DMS53 (cell line): ENCODE measurements around the gene TNIP1.

Experiments used
- DNase-seq: peaks from one replicate; lab custom pipeline; 2025; lab: John Stamatoyannopoulos, UW

The TNIP1 gene

DNA sequence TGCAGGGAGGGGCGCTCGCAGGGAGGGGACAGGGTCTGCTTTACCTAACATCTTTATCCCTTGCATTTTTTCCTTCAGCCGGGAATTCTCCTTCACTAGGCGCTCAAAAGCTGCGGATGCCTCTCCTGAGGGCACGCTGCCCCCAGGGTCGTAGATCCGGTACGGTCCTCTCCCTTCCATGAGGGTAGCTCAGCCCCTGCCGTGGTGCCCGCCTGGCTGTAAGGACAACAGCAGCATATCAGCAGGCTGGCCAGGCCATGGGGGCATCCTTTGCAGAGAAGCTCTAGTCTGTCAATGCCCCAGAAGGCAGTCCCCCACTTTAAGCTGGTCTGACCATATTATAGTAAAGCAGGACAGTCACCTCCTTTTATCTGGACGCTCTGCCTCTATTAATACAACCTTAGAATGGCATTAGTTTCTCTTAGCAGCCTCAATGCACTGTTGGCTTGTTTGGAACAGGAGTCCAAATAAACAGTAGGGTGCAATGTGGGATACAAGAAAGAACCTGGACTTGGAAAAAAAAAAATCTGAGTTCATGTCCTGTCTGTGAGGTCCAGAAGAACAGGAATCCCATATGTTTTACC is 15.8 kb downstream of the TNIP1 start:
- DNase-seq, result no peak

DNA sequence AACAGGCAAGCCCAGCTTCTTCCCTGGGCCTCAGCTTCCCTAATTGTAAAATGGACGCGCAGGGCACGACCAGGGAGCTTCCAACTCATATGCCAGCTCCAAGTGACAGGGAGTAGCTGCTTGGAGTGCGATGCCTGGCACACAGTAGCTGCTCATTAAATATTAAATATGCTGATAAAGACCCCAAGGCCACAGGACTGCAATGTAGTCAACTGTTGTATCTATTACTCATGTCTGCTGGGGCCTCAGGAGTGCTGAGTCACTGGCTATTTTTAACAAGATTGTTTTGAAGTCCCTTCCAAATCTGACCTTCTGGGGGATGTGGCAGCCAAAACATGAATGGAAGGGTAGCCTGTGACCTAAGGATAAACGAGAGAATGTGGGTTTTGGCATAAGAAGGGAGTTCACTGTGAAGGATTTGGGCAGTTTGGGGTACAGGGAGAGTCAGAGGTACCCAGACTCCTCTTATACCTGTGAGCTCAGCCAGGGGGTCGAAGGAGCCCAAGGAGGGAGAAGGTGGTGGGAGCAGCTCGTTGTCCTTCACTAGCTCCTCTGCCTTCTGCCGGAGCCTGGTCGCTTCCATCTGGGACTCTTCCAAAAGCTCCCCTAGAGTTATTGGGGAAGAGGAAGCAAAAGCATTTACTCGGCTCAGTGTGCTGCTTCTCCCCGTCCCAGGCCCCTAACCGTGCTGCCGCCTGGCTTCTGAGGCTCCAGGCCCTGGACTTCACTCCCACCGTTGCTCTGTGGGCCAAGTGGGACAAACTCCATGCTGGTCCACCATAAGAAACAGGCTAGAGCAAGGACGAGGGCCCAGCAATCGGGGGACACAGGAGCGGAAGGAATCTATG is 17.5 kb downstream of the TNIP1 start:
- DNase-seq, result no peak

DNA sequence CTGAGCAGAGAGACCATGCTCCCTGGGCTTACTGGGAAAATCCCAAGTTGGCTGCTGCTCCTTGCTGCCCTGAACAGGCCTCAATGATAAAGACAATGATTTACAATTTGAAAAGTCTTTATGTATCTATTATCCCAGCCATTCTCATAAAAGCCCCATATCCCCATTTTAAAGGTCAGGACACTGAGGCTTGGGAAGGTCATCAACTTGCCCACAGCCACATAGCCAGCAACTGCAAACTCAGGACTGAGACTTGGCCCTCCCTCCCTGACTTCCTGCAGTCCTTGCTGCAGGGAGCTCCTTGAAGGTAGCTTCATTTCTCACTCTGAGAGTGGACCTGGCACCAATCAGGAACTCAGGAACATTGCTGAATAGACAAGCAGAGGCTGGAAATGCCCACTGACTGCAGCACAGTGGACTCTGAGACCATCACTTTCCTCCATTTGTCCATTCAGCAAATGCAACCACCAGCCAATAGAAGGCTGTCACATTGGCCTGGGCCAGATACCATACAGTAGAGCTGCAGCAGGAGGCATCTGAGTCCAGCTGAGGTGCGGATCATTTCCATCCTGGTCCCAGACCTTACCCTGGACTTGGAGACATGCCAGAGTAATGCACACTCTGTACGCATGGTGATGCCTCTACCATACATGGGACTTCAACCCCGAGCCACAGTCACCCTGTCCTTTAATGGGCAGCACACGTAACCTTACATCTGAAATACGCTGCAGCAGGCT is 18.3 kb downstream of the TNIP1 start:
- no peak for DNase-seq

DNA sequence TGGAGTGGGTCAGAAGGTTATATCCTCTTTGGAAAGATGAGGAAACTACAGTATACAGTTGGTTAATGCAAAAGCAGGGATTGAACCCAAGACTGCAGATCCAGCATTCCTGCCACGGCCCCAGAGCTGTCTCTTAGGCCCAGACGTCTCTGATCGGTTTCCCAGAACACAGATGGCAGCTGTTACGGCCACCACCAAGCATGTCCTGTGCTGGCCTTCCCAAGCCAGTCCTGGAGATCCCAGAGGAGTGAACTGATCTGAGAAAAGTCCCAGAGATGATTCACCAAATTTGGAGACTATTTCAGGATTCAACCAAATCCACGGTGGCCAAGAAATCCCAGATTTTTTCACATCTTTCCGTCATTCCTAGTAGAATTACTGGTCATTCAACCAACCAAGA is 20.1 kb downstream of the TNIP1 start:
- DNase-seq, result no peak

DNA sequence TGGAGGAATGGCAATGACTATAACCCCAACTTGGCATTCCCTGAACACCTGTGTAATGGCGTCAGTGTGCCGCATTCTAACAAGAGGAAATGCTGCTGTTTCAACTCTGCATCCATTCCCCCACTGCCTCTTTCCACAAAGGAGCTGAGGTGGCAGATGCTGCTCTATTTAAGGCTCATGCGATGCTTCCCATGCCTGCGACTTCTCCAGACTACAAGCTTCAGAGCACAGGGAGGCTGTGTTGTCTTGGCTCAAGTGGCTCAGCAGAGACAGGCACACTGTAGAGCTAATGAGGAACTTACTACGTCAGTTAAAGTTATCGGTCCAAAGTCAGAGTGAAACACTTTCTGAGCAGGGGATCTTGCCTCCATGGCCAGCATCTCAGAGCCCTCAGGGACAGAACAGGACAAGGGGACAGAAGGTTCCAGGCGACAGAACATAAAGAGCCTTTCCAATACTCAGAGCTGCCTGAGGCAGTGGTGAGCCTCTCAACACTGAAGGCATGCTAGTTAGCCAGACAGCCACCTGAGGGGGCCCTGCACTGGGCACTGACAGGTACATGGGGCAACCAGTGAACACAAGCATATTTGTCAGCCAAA is 21.8 kb downstream of the TNIP1 start:
- DNase-seq, result no peak

DNA sequence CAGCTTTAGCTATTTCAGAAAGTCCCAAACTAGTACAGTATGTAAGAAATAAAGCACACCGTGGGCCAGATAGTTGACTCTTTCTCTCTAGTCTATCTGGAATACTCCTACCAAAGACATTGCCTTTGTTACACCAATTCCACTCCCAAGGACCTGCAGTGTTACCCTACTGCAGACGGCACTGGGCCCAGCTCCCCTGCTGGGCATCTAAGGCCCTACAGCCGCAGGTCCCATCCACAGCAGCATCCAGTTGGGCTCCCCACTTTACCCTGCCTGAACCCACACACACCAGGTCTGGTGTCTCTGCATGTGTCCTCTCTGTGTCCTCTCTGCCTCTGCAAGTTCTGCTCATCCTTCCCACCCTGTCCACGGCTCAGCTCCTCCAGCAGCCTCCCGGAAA is 22.5 kb downstream of the TNIP1 start:
- no peak for DNase-seq

DNA sequence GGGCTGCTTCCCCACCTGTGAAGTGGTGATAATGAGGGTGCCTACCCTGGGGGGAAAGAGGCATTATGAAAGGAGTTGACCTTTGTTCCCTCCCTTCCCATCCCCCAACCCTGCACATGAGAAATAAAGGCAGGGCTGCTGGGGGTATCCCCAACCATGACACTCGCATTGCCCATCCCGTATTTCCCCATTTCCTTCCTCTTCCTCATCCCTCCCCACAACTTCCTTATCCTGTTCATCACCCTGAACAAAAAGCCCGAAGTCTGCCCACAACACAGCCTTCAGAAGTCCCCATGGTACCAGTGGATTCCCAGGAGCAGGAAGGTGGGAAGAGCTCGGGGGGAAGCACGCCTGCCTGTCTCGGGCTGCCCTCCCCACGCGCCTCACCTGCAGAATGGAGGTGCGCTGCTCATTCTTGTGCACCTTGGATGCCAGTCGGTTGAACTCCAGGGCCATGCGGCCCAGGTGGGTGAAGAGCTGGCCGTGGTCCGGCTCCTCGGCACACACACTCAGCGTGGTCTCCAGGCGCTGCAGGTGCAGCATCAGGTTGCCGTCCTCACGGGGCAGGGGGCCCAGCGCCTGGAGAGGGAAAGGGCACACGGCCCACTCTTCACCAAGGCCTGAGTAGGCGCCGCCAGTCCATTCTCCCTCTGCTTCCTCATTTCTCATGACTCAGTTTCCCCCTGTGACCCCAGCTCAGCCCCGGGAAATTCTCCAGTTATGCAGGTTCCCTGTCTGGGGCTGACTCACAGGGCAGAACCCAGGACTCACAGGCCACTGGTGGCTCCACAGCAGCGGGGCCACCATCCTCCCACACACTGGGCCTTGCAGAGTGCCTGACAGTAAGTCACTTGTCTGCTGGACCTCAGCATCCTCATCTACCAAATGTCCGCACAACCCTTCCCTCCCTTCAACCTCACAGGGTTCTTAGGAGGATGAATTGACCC is 24.2 kb downstream of the TNIP1 start:
- no peak for DNase-seq

DNA sequence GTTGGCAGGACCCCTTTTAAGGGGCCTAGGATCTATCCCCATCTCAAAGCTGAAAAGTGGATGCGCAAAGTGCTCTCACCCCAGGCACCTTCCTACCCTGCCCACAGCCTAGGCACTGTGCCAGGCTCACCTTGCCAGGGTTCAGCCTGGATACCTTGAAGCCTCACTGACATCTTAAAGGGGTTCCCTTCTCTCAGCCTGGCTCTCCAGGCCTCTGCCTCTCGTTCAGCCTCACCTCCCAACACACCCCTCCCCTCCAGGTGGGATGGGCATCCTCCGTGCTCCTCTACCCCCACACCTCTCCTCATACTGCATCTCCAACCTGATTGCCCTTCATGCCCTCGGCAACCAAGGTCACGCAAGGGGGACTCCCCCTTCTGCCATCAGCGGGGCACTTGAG is 25.5 kb downstream of the TNIP1 start:
- DNase-seq, result no peak

DNA sequence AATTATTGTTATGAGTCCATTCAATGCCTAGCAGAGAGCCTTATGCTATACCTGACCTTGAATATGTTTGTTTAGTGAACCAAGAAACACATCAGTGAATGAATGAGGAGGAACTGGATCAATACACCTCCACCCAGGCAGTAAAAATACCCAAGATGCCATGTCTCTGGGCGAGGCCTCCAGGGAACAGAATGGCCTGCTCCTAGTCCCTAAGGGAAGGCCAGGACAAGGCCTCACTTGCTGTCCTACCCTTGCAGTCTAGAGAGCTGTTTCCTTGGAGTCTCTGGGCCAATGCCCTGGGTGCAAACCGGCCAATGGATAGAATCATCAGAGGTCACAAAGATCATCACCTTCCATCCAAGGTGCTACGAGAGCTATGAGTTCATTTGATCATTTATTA is 26.1 kb downstream of the TNIP1 start:
- no peak for DNase-seq

DNA sequence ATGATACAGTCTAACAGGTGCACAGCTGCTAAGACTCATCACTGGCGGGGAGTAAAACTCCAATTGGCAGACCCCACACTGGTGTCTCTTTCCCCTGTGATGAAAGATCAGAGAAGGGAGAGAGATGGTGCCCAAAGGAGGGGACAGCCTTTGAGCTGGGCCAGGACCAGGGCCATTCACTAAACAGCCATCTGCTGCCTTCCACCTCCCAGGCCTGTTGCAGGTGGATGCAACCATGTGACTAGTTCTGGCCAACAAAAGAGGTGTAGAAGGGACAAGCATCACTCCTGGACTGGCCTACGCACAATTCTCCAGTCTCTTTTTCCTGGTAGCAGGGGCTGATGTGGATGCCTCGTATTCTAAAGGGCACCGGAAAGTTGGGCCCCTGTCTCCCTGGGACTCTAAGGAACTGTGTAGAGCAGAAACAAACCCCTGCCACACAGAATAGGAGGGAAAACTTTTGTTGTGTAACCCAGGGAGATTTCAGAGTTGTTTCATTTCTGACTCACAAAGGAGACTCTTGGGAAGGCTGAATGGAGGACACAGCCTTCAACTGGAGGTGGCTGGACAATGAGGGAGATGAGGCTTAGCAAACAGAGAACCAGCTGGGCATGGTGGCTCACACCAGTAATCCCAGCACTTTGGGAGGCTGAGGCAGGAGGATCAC is 26.9 kb downstream of the TNIP1 start:
- DNase-seq, result no peak

DNA sequence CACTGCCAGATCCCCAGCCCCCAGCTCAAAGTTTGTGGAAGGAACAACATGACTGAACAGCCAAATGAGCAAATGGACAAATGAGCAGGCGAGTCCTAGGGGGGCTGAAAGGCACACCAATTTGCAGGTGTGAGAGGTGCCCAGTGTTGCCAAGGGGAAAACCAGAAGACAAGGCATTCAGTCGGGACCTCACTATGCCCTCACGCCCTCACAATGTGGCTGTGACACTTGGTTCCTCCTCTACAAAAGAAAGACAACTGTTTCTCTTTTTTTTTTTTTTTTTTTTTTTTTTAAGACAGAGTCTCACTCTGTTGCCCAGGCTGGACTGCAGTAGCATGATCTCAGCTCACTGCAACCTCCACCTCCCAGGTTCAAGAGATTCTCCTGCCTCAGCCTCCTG is 28.0 kb downstream of the TNIP1 start:
- DNase-seq, result no peak

DNA sequence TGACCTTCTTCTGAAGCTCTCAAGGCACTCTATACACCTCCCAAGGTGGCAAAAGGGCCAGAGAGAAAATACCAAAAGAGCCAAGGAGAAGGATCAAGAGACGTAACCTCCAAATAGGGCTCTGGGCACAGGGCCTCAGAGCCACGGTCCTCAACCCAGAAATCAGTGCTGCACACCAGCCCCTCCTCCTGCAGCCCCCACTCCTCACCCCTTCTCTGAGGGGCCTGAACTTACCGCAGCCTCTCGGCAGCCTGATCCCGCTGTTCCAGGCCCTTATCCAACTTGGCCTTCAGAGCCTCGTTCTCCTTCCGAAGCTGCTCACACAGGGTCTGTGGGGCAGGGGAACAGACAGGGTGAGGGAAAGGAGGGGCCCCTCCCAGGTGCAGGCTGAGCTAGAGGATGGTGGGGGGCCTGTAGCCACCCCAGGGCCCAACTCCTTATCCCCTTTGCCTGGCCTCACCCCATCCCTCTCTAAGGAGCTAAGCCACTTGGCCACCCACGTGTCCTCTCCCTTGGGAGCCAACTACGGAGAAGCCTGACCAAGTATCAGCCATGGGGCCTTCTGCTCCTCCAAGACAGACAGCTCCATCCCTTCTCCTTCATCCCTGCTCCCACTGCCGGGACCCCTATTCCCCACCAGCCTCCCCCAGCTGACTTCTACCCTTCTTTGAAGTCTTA is 28.8 kb downstream of the TNIP1 start:
- DNase-seq, result no peak

DNA sequence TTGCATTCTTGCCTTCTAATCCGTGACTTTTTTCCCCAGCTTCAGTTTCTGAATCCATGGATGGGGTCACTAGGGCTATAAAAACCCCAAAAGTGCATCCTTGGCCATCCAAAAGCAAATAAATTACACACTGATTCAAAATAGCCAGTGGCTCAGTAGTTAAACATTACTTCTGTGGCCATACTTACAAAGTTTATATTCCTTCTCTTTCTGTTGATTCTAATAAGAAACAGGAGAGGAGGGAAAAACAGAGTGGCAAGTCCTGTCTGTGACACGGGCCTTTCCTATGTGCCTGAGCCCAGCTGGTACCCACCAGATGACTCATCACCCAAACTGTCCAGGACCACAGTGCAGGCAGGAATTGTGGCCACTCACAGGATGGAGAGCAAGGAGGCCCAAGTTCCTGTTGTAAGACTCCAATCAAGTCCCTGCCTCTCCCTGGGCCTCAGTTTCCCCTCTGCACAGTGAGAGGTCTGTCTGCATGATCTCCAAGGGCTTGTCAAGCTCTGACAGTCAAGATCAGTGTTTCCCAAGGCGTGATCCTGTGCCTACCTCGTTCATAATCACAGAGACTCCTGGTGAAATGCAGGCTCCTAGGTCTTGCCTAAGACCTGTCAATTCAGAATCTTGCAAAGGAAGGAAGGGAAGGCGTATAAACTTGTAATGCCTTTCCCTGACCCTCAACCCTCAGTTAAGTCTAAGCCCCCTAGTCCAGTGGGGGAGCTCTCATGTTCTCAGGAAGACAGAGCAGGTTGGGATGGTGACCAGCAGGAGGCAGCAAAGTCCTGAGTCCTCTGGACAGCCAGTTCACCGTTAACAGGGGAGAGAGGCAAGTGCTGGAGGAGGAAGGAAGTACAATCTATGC is 29.5 kb downstream of the TNIP1 start:
- DNase-seq, result peak; percentile 79

DNA sequence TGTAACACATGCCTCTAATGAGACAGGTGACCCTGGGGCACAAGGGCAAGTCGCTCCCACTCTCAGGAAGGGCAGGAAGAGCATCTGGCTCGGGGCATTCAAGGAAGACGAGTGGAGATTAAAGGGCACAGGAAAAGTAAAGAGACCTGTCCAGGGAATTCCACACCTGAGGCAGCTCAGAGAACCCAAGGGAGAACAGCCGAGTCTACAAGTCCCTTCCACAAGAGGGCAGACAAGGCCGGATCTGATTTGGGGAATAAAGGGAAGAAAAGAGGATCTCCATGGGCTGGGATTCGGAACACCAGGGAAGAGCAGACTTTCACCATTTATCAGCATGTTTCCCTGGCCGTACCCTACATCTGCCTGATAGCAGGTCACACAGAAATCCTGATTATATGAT is 32.3 kb downstream of the TNIP1 start:
- DNase-seq, result peak; percentile 46

DNA sequence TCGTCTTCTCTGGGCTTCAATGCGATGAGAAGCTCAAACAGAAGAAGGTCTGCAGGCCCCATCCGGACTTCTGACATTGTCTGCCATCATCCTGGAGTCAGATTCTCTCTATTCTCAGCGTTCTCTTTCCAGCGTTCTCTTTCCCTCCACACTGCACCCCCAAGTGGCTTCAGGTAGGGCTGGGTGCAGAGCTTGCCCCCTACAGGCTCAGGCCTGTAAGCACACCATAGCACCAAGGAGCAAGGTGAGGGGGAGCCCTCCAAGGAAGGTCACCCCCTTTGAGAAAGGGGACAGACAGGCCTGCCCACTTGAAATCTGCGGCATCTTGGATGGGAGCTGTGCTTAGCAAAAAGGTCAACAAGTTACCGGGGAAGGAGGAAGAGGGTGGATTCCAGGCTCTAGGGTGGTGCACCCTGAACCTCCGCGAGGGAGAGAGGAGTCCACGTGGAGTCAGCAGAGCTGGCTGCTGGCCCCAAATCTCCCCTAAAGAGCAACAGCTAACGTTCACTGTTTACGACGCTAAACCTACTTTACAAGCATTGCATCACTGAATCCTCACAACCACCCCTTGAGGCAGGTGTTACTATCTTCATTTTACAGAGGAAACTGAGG is 32.9 kb downstream of the TNIP1 start:
- DNase-seq, result peak; percentile 30

DNA sequence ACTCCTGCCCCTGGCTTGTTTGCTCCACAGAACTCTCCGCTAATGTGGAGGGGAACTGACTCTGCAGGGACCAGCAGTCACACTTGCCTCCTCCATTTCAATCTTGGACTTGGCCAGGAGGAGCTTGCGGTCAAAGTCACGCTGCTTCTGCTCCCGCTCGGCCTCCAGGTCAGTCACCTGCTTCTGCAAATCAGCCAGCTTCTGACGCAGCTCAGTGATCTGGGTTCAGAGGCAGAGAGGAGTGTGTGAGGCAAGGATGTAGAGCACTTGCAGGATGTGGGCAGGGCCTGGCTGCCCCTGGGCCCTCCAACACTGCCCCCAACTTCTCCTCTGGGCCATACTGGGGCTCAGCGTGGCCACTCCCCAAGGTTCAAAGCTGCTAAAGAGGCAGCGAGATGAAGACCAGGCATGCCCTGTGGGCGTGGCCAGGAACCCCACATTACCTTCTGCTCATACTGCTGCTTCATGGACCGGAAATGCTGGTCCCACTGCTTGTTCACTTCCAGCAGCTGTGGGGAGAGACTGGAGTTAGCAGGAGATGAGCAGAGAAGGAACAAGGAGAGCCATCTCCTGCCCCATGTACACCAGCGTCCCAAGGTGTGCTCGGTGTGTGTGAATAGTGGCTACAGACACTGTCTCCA is 38.3 kb downstream of the TNIP1 start:
- DNase-seq, result no peak

DNA sequence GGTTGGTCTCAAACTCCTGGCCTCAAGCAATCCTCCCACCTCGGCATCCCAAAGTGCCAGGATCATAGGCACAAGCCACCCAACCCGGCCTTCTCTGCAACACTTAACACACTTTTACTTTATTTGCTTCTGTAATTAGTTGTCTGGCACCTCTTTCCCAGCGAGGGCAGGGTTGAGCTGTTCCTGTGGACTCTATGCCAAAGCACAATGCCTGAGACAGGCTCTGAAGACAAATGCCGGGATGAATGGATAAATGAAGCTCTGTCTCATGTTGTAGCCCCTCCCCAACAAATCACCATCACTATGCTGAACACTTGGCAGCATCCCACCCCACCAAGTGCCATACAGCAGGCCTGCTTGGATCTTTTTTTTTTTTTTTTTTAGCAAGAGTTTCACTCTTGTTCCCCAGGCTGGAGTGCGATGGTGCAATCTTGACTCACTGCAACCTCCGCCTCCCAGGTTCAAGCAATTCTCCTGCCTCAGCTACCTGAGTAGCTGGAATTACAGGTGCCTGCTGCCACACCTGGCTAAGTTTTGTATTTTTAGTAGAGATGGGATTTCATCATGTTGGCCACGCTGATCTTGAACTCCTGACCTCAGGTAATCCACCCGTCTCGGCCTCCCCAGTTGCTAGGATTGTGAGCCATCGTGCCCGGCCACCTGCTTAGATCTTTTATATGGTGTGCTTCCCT is 39.1 kb downstream of the TNIP1 start:
- DNase-seq, result no peak

DNA sequence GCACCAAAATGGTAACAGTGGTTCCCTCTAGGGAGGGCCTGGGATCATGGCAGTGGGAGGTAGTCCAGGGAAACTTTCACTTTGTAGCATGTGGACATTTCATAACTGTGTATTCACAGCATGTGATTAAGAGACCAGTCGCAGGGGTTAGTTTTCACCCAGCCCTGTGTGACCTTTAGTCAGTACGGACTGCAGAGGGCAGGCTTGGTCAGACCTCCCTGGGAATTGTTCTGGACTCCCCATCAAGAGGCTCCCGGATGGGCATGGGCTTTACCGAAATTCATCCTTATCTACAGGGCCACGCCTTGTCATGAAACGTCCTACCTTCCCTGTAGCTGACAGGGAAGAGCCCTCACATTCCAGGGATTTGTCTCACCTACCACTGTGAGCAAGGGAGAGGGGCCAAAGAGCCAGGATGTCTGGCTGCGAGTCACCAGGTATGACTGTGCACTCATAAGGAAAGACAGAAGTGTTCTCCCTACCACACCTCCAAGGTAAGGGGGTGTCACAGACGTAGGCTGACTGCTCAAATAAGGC is 40.6 kb downstream of the TNIP1 start:
- DNase-seq, result no peak
